WTC11 (cell line): Measurements from ENCODE around the gene ARL8A. TPM values are rescaled to one million over a fixed set of nuclear protein-coding genes. Genes with fewer than 3 reads are reported as not detected.

Experiments used
- ATAC-seq: fragments of 200-7000 bp; cut with Tn5 transposase; 2 replicates; pipeline ENCODE4 v1.10.0; 2021; ENCODE audit warnings: mild to moderate bottlenecking, moderate library complexity
- CTCF ChIA-PET: fragments of 300-600 bp; sonication (Branson Sonifier 250); formaldehyde crosslinking; loops from one replicate; lab custom pipeline; 2021; ENCODE audit warnings: antibody characterized with exemption; lab: Charles Lee
- POLR2A ChIA-PET: fragments of 350-600 bp; sonication (Branson Sonifier 250); formaldehyde crosslinking; loops from one replicate; lab custom pipeline; 2021; ENCODE audit warnings: antibody characterized with exemption; lab: Charles Lee
- DNase-seq: peaks from one replicate; pipeline ENCODE4 v3.0.0; 2021; ENCODE audit warnings: low spot score
- H3K27ac Mint-ChIP-seq: 2 replicates; pipeline ENCODE4 v1.8.0; 2021; ENCODE audit warnings: mixed read lengths
- H3K27me3 Mint-ChIP-seq: 2 replicates; pipeline ENCODE4 v1.8.0; 2021; ENCODE audit warnings: low read depth, mild to moderate bottlenecking, moderate library complexity, mixed read lengths
- H3K36me3 Mint-ChIP-seq: 2 replicates; pipeline ENCODE4 v1.8.0; 2021; ENCODE audit warnings: mixed read lengths
- H3K4me1 Mint-ChIP-seq: 2 replicates; pipeline ENCODE4 v1.8.0; 2022; ENCODE audit warnings: mixed read lengths
- H3K4me3 Mint-ChIP-seq: 2 replicates; pipeline ENCODE4 v1.8.0; 2021; ENCODE audit warnings: mild to moderate bottlenecking, moderate library complexity, mixed read lengths
- H3K9me3 Mint-ChIP-seq: 2 replicates; pipeline ENCODE4 v1.8.0; 2021; ENCODE audit warnings: mixed read lengths
- AR ChIP-seq: fragments of 250-450 bp; sonication (Bioruptor Pico); IDR thresholded peaks from 2 replicates; pipeline ENCODE4 v1.9.0; 2021; ENCODE audit warnings: mild to moderate bottlenecking
- ATF3 ChIP-seq: sonication (generic); formaldehyde crosslinking; conservative IDR thresholded peaks from 2 replicates; pipeline ENCODE4 v1.8.1; 2022; ENCODE audit warnings: mild to moderate bottlenecking, missing genetic modification reagents
- CBFB ChIP-seq: sonication (generic); formaldehyde crosslinking; IDR thresholded peaks from 2 replicates; pipeline ENCODE4 v1.8.1; 2022; ENCODE audit warnings: mild to moderate bottlenecking, low read depth, missing genetic modification reagents
- EMX1 ChIP-seq: fragments of 250-450 bp; sonication (Bioruptor Pico); IDR thresholded peaks from 2 replicates; pipeline ENCODE4 v1.8.0; 2021; ENCODE audit warnings: mild to moderate bottlenecking
- ERG ChIP-seq: fragments of 250-450 bp; sonication (Bioruptor Pico); IDR thresholded peaks from 2 replicates; pipeline ENCODE4 v1.8.0; 2021; ENCODE audit warnings: mild to moderate bottlenecking
- GABPB1 ChIP-seq: sonication (generic); formaldehyde crosslinking; IDR thresholded peaks from 2 replicates; pipeline ENCODE4 v1.8.1; 2023; ENCODE audit warnings: mild to moderate bottlenecking, missing genetic modification reagents
- IRF1 ChIP-seq: sonication (generic); formaldehyde crosslinking; IDR thresholded peaks from 2 replicates; pipeline ENCODE4 v1.8.0; 2023; ENCODE audit warnings: missing genetic modification reagents
- KAT7 ChIP-seq: sonication (generic); formaldehyde crosslinking; IDR thresholded peaks from 2 replicates; pipeline ENCODE4 v1.8.1; 2023; ENCODE audit warnings: missing genetic modification reagents, mild to moderate bottlenecking, borderline replicate concordance
- NFATC4 ChIP-seq: fragments of 250-450 bp; sonication (Bioruptor Pico); IDR thresholded peaks from 2 replicates; pipeline ENCODE4 v1.9.0; 2021; ENCODE audit warnings: mild to moderate bottlenecking
- NR2C2 ChIP-seq: sonication (generic); formaldehyde crosslinking; IDR thresholded peaks from 2 replicates; pipeline ENCODE4 v1.8.0; 2022; ENCODE audit warnings: mild to moderate bottlenecking, missing genetic modification reagents
- PRDM15 ChIP-seq: sonication (generic); formaldehyde crosslinking; IDR thresholded peaks from 2 replicates; pipeline ENCODE4 v1.8.0; 2022; ENCODE audit warnings: missing genetic modification reagents
- SMAD4 ChIP-seq: sonication (generic); formaldehyde crosslinking; IDR thresholded peaks from 2 replicates; pipeline ENCODE4 v1.8.0; 2022; ENCODE audit warnings: mild to moderate bottlenecking, missing genetic modification reagents
- SP1 ChIP-seq: sonication (generic); formaldehyde crosslinking; conservative IDR thresholded peaks from 2 replicates; pipeline ENCODE4 v1.8.1; 2022; ENCODE audit warnings: missing genetic modification reagents
- USF2 ChIP-seq: sonication (generic); formaldehyde crosslinking; IDR thresholded peaks from 2 replicates; pipeline ENCODE4 v1.8.1; 2023; ENCODE audit warnings: mild to moderate bottlenecking, missing genetic modification reagents, moderate library complexity
- ZNF232 ChIP-seq: sonication (generic); formaldehyde crosslinking; IDR thresholded peaks from 2 replicates; pipeline ENCODE4 v1.8.0; 2022; ENCODE audit warnings: mild to moderate bottlenecking, missing genetic modification reagents
- ZNF425 ChIP-seq: fragments of 250-450 bp; sonication (Bioruptor Pico); conservative IDR thresholded peaks from 2 replicates; pipeline ENCODE4 v1.9.0; 2021; ENCODE audit warnings: mild to moderate bottlenecking
- total RNA-seq: library from RNA; stranded (reverse); gene quantifications from 3 replicates; pipeline ENCODE4 v1.2.3, GENCODE V29; 2021

ARL8A gene
- total RNA-seq, 1 experiment from 2014 or later = 47.2 TPM

- TF ChIP-seq AR (no peak), IRF1 (no peak), NR2C2 (no peak), PRDM15 (CRISPR knock-in tag) (no peak), ZNF232 (CRISPR knock-in tag) (no peak), EMX1 (CRISPR knock-in tag) (no peak), KAT7 (CRISPR knock-in tag) (no peak), ERG (CRISPR knock-in tag) (no peak), CBFB (no peak), ZNF425 (CRISPR knock-in tag) (no peak), SP1 (CRISPR knock-in tag) (no peak), NFATC4 (CRISPR knock-in tag) (no peak), GABPB1 (no peak), ATF3 (CRISPR knock-in tag) (no peak)
These were observed 5.7 kb upstream of the ARL8A start (continued) for GRCh38 chr1:202150187-202150586.

GRCh38 chr1:202149566-202149965 is 5.0 kb upstream of the ARL8A start:
- H3K27me3 Mint-ChIP-seq = peaks cover 7% of the 10 kb centered on the region
- no peak for DNase-seq
- H3K4me1 Mint-ChIP-seq = peaks cover 13% of the 10 kb centered on the region
- POLR2A ChIA-PET = no interaction called here
- H3K9me3 Mint-ChIP-seq = no peaks in the 10 kb centered on the region
- CTCF ChIA-PET = no interaction called here
- no peak overlapping the region for H3K27ac Mint-ChIP-seq
- TF ChIP-seq USF2 (no peak), ZNF425 (CRISPR knock-in tag) (no peak), SMAD4 (no peak)
- H3K36me3 Mint-ChIP-seq = no peaks in the 10 kb centered on the region
- no peak for ATAC-seq
- no peak overlapping the region for H3K4me3 Mint-ChIP-seq
